GM18499 (cell line): ENCODE results near the gene GNMT.

Experiments used
- ATAC-seq: cut with Tn5 transposase; IDR thresholded peaks from one replicate; pipeline ENCODE4 v1.9.1; 2021; ENCODE audit warnings: moderate number of reproducible peaks; ENCODE audit not compliant: insufficient read depth, unreplicated experiment

Gene GNMT

DNA sequence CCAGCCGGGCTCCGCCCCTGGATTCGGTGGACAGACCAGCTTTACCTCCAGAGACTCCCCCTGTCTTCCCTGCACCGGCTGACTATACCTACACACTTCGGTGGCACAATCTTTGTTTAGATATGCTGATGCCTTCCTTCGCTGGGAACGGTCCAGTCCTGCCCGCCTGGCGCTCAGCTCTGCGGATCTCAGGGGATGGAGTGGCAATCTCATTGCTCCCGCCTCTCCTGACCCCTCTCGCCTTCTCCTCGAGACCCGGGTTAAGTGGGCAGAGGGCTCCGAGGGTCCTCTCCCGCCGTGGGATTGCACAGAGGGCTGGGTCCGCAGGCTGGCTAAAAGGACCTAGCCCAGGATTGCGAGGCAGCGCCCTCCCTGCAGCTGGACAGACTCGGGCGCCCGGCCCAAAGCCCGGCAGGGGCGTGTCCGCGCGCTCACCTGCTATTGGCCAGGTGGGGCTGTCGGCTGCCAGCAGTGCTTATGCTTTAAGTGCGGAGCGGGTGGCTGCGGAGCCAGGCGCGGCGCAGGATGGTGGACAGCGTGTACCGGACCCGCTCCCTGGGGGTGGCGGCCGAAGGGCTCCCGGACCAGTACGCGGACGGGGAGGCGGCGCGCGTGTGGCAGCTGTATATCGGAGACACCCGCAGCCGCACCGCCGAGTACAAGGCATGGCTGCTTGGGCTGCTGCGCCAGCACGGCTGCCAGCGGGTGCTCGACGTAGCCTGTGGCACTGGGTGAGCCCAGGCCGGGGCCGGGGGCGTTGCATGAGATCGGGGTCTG, at the start of gene GNMT:
TSS of gene GNMT (plus strand) at position 512 of the 777 bp plus-strand sequence. CDS start at position 526, 14 bp downstream.
- ATAC-seq = no peak

GRCh38 chr6:42911171-42912021, 49.2 kb upstream of the GNMT start:
- ATAC-seq = no peak

DNA sequence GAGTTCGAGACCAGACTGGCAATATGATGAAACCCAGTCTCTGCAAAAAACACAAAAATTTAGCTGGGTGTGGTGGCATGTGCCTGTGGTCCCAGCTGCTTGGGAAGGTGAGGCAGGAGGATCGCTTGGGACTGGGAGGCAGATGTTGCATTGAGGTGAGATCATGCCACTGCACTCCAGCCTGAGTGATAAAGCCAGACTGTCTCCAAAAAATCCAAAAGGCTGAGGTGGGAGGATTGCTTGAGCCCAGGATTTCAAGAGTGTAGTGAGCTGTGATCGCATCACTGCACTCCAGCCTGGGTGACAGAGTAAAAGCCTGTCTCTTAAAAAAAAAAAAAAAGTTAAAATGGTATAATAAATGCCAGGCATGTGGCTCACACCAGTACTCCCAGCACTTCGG, 46.0 kb upstream of the GNMT start:
- ATAC-seq = no peak

DNA sequence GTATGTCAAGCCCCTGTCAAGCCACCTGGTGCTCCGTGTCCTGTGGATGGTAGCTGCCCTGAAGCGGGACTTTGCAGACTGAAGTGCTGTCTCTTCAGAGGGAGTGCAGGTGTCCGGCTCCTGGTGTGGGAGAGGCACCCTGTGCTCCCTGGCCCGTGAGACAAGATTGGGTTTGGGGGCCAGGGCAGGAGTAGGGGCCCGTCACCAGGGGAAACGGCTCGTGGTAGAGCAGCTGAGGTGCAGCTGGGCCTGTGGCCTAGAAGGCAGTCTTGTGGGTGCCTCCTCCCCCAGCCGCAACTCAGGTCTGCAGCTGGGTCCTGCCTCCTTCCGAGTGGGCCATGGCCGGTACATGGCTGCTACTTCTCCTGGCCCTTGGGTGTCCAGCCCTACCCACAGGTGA, 44.8 kb upstream of the GNMT start, which contains the start of gene PTCRA:
TSS of gene PTCRA (plus strand) at position 322 of the 400 bp plus-strand sequence. CDS start at position 339, 17 bp downstream.
- ATAC-seq = no peak

- no peak for ATAC-seq
Measured at GRCh38 chr6:42916288-42916687, 44.3 kb upstream of the GNMT start.

- no peak for ATAC-seq
Measured at GRCh38 chr6:42921801-42922200, 38.8 kb upstream of the GNMT start.

DNA sequence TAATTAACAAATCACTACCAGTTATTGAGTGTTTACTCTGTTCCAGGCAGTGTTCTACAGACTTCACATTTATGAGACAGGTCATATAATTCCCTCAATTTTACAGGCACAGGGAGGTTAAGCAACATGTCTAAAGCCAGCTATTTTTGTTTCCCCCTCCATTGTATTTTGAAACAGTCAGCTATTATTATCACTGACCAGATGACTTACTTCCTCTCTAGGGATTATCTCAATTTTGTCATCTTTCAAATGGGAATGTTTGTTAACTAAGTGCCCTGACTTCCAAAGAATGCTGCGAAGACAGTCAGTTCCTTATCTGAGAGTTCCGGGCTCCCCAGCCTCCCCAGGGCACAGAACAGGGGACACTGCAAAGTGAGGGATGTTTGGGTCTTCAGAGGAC, 36.9 kb upstream of the GNMT start:
- ATAC-seq = no peak

DNA sequence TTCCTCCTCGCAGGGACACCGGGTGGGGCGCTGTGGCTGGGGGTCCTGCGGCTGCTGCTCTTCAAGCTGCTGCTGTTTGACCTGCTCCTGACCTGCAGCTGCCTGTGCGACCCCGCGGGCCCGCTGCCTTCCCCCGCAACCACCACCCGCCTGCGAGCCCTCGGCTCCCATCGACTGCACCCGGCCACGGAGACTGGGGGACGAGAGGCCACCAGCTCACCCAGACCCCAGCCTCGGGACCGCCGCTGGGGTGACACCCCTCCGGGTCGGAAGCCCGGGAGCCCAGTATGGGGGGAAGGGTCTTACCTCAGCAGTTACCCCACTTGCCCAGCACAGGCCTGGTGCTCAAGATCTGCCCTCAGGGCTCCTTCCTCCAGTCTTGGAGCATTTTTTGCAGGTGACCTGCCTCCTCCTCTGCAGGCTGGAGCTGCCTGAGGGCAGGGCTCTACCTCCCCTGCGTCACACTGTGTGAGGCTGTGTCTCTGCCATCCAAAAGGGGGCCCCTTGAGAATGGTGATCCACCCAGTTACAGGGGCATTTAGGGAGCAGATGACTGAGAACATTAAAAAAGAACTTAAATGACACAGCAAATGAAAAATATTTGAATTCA, 35.2 kb upstream of the GNMT start:
- ATAC-seq = no peak

DNA sequence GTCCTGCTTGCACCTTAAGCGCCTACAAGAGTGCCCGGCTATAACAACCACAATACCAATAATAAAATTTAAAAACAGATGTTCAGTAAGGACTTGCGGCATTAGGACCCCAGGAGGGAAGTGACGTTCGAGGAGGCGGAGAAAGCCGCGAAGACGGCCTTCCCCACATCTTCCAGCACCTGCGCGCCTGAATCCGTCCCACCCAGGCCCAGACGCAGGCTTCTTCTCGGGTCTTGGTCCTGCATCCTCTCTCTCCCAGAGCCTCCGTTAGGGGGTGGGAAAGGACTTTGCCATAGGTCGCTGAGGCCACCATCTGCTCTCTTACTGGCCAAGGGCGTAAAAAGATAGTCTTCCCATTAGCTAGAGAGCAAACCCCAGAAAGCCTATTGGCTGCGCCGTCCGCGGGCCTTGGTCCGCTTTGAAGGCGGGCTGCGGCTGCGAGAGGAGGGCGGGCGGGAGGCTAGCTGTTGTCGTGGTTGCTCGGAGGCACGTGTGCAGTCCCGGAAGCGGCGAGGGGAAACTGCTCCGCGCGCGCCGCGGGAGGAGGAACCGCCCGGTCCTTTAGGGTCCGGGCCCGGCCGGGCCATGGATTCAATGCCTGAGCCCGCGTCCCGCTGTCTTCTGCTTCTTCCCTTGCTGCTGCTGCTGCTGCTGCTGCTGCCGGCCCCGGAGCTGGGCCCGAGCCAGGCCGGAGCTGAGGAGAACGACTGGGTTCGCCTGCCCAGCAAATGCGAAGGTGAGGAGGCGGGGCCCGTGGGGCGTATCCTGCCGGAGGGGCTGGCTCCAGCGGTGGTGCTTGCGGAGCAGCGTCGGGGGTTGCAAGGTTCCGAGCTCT, 31.4 kb upstream of the GNMT start, which contains the start of gene CNPY3:
TSS of gene CNPY3 (plus strand) at position 495 of the 835 bp plus-strand sequence. CDS start at position 586, 91 bp downstream.
- peak; percentile 62 for ATAC-seq

GRCh38 chr6:42929821-42930360, 30.7 kb upstream of the GNMT start:
- peak; percentile 44 for ATAC-seq

- no peak for ATAC-seq
Measured at GRCh38 chr6:42932412-42932811, 28.1 kb upstream of the GNMT start.

GRCh38 chr6:42933205-42933604, 27.3 kb upstream of the GNMT start:
- no peak for ATAC-seq

DNA sequence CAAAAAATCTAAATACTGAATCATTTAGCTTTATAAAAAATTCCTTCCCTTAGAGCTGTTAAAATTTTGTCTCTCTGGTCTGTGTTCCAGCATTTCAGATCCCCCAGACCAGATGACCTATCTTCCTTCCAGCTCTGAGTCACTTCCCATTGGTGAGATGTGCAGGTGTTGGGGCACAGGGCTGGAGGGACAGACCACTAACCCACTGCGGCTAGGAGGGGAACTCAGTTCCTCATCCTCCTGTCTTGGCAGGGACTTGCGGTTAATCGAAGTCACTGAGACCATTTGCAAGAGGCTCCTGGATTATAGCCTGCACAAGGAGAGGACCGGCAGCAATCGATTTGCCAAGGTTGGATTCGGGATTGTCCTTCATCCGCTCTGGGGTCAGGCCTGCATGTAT, 25.2 kb upstream of the GNMT start:
- ATAC-seq = no peak

GRCh38 chr6:42936398-42936797, 24.2 kb upstream of the GNMT start:
- ATAC-seq = no peak

DNA sequence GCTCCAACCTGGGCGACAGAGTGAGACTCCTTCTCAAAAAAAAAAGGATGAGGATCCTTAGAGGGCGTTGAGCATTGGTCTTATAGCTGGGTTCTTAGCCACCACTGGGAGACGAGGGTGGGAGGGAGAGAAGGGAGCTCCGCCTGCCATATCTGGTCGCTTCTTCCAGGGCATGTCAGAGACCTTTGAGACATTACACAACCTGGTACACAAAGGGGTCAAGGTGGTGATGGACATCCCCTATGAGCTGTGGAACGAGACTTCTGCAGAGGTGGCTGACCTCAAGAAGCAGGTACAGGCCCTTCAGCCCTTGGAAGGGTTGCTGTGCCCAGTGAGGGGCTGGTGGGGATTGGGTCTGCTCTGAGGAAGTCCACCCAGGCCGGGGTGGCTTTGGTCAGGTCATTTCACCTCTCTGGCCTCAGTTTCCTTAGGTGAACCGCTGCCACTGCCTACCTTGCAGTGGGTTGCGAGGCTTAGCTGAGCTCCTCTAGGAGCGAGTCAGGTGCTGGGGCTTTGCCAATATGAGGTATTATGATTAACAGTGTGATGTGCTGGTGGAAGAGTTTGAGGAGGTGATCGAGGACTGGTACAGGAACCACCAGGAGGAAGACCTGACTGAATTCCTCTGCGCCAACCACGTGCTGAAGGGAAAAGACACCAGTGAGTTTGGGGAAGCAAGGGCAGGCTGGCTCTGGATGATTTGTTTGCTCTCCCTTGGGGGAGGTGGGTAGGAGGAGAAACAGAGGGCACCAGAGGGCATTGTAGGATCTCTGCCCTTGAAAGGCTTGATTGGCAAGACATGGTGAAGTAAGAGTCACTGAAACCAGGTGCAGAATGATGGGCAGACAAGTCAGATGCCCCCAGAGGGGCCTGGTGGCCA, 22.8 kb upstream of the GNMT start:
- no peak for ATAC-seq

DNA sequence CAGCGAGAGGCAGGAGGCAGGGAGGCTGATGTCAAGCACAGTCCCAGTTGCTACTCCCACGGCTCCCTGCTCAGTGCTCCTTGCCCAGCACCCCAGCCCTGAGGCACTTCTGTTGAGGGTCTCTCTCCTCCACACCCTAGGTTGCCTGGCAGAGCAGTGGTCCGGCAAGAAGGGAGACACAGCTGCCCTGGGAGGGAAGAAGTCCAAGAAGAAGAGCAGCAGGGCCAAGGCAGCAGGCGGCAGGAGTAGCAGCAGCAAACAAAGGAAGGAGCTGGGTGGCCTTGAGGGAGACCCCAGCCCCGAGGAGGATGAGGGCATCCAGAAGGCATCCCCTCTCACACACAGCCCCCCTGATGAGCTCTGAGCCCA, 22.1 kb upstream of the GNMT start:
- ATAC-seq = no peak

DNA sequence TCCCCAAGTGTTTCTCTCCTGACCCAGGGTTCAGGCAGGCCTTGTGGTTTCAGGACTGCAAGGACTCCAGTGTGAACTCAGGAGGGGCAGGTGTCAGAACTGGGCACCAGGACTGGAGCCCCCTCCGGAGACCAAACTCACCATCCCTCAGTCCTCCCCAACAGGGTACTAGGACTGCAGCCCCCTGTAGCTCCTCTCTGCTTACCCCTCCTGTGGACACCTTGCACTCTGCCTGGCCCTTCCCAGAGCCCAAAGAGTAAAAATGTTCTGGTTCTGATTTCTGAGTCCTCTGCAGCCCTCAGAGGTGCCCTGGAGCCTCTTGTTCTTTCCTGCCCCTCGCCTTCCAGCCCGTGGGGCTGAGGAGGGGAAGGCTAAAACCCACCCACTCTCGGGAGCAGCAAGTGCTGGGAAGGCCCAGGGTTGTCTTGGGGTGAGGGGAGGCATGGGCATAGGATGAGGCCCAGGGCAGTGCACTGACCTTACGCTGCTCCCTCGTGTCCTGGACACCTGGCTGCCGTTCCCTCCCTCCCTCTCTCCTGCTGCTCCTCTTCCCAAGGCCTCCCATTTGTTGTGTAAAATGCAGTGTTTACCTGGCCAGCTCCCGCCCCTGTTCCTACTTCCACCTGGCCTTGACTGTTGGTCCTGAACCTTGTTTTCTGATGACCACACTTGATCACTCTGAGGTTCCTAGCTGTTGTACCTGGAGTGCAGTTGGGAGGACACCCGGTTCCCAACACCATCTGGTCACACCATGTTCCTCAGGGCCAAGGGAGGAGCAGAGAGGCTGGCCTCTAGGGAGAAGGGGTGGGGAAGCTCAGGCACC, 21.4 kb upstream of the GNMT start:
- ATAC-seq = no peak

- no peak for ATAC-seq
Measured at GRCh38 chr6:42939810-42940167, 20.8 kb upstream of the GNMT start.
